Activated T-helper 9 cell treated with anti-CD3 and anti-CD28 coated beads, Interleukin-2, amount 50 U/mL, for 16 hours (primary cell): ENCODE results near the gene CAD.

Experiments used
- DNase-seq: peaks from one replicate; pipeline ENCODE4 v3.0.0-alpha.2; 2020; ENCODE audit warnings: low read depth

Gene CAD

DNA sequence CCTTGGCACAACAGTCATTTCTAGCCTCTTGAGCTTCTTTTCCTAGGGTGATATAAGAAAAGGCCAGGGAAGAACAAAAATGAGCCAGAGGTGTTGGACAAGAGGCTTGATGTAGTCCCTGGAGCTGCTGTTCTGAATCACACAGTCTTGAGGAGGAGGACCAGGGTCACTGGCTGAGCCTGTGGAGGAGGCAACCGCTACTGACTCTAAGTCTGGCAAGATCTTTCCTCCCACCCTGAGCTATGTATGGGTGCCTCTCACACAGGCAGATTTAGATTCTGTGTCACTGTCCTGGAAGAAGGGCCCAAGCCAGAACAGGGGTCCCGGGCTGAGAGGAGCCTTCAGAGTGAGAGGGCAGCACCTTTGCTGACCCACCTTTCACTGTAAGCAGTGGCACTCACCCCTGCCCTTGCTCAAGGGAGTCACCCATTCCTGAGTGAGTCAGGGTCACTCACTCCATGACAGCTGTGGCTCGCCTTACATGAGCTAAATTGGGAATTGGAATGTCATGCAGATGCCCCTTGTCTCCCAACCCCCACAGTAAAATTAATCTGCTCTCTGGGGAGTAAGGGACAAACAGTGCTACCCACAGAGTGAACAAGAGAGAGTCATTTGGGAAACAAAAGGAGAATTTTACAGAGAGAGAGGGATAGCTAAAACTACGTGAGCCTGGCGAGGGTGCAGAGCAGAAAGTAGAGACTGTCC is 64.8 kb downstream of the CAD start, which contains the start of gene TRIM54:
TRIM54 (plus strand) TSS at position 575 of the 705 bp plus-strand sequence. CDS start 303 bp downstream, outside the sequence.
- no peak for DNase-seq

DNA sequence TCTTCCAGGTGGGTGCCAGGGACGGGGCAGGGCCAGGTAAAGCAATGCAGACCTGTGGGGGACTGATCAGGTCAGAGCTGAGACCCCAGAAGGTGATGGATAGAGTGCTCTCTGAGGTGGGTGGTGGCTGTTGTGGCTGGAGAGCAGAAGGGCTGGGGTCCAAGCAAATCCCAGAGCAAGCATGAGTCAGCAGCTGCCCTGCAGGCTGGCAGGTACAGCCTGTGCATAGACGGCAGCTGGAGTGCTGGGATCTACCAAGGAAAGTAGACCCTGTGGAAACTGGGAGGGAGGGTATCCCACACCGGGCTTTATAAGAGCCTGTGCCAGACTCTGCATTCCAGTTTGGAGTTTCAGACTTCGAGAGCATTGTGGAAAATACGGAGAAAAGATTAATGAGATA is 65.7 kb downstream of the CAD start:
- DNase-seq, result no peak

DNA sequence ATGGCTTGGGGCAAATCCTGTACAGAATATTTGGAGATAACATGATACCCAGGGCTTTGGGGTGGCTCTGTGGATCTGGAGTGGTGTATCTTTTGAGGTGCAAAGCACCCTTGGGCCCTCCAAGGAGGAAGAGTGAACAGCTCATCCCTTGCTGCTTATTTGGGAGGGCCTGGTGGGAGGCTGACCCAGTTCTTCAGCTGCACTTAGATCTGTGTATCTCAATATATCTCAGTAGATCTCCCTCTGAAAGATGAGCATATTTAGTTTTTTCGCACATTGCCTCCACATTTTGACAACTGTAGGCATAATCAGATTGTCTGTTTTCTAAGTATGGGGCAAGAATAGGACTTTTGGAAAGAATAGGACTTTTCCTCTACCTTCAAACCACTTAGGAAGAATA is 67.8 kb downstream of the CAD start:
- DNase-seq, result no peak

DNA sequence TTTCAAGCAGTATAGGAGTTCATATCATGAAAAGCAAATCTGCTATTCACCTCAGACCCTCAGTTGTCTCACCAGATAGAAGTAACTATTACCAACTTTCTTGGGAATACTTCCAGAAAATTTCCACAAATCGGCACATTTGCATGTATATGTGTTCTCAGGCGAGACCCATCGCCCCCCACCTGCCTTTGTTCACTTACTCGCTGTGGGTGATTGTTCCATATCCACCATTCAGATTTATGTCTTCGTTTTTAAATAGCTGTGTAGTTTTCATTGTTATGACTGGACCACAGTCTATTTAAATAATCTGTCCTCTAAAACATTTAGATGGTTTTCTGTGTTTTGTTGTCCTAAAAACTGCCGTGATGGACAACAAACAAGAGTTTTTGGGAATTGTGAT is 68.3 kb downstream of the CAD start:
- DNase-seq, result no peak

DNA sequence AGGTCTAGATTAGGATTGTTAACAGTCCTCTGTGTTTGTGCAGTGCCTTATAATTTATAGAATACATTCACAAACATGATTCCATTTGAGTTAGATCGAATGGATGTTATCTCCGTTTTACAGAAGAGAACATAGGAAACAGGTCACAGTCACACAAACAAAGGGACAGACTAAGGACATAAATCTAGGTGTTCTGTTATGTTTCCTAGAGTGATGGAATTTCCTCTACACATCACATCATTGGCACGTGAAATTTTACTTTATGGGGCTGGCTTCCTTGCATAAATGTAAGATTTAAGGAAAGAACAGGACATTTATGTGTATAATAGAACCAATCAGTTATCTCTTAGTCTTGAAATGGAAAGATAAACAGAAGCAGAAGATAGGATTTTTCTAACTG is 71.4 kb downstream of the CAD start:
- DNase-seq, result no peak

DNA sequence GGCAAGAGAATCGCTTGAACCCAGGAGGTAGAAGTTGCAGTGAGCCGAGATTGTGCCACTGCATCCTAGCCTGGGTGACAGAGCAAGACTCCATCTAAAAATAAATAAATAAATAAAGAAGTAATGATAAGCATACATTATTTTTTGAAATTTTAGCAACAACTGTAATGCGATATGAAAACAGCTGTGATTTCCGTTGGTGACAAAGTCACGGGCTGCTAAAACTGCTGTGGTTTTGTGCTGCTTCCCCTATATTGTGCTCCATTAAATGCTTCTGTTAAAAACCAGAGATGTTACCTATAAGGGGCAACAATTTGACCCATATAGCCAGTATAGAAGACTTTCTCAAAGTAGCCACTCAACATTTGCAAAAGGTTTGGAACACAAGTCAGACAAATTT is 73.4 kb downstream of the CAD start:
- DNase-seq, result no peak

DNA sequence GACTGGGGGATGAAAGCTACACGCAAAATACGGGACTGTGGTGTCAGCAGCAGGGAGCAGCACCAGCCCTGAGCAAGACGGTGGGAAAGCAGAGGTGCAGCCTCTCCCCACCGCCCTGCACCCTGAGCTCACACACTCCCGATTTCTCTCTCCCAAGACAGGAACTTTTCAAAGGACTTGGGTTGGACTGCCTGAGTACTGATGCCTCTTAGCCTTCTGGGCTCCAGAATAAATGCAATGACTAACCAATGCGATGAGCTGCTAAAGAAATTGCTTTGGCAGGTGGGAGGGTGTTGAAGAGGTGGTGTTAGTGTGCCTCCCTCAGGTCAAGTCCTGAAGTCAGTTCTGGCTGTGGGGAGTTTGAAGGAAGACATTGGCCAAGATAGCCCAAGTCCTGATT is 74.7 kb downstream of the CAD start:
- DNase-seq, result no peak
